H9 (cell line): ENCODE results near the gene MEFV. TPM values are rescaled to one million over a fixed set of nuclear protein-coding genes. Genes with fewer than 3 reads are reported as not detected.

Experiments
- DNase-seq: peaks from one replicate; pipeline ENCODE4 v3.0.0-alpha.2; 2017
- H2AFZ ChIP-seq: one replicate; pipeline ENCODE4 v1.6.1; 2013; ENCODE audit warnings: mild to moderate bottlenecking, low read length, control low read depth, moderate library complexity
- H2AK5ac ChIP-seq: 2 replicates; pipeline ENCODE4 v1.6.1; 2013; ENCODE audit warnings: low read length, control low read depth, mixed read lengths; ENCODE audit not compliant: insufficient read length
- H2BK120ac ChIP-seq: one replicate; pipeline ENCODE4 v1.6.1; 2013; ENCODE audit warnings: low read depth, mild to moderate bottlenecking, low read length, control low read depth, inconsistent platforms; ENCODE audit not compliant: poor library complexity, severe bottlenecking
- H2BK12ac ChIP-seq: 2 replicates; pipeline ENCODE4 v1.6.1; 2013; ENCODE audit warnings: low read length, control low read depth, mixed read lengths, low read depth; ENCODE audit not compliant: insufficient read length
- H2BK15ac ChIP-seq: 2 replicates; pipeline ENCODE4 v1.6.1; 2013; ENCODE audit warnings: low read depth, low read length, control low read depth
- H2BK20ac ChIP-seq: one replicate; pipeline ENCODE4 v1.6.1; 2013; ENCODE audit warnings: low read depth, mild to moderate bottlenecking, low read length, control low read depth, inconsistent platforms; ENCODE audit not compliant: poor library complexity, severe bottlenecking
- H2BK5ac ChIP-seq: 2 replicates; pipeline ENCODE4 v1.6.1; 2013; ENCODE audit warnings: low read length, control low read depth, mixed read lengths; ENCODE audit not compliant: insufficient read length
- H3K14ac ChIP-seq: 2 replicates; pipeline ENCODE4 v1.6.1; 2013; ENCODE audit warnings: low read length, control low read depth; ENCODE audit not compliant: insufficient read depth
- H3K18ac ChIP-seq: 2 replicates; pipeline ENCODE4 v1.6.1; 2013; ENCODE audit warnings: low read depth, mild to moderate bottlenecking, mixed read lengths, low read length, control low read depth; ENCODE audit not compliant: insufficient read length
- H3K23ac ChIP-seq: 2 replicates; pipeline ENCODE4 v1.6.1; 2013; ENCODE audit warnings: low read length, control low read depth, mixed read lengths, low read depth; ENCODE audit not compliant: insufficient read length
- H3K23me2 ChIP-seq: 2 replicates; pipeline ENCODE4 v1.6.1; 2013; ENCODE audit warnings: low read depth, mild to moderate bottlenecking, mixed read lengths, low read length, control low read depth; ENCODE audit not compliant: insufficient read length, poor library complexity, severe bottlenecking
- H3K27ac ChIP-seq: 2 replicates; pipeline ENCODE4 v1.5.1; 2013; ENCODE audit warnings: low read length, control low read depth, mixed read lengths, low read depth; ENCODE audit not compliant: insufficient read length
- H3K27me3 ChIP-seq: 2 replicates; pipeline ENCODE4 v1.6.1; 2013; ENCODE audit warnings: low read length, control low read depth, inconsistent platforms; ENCODE audit not compliant: insufficient read depth
- H3K4ac ChIP-seq: 2 replicates; pipeline ENCODE4 v1.6.1; 2013; ENCODE audit warnings: low read depth, mild to moderate bottlenecking, control low read depth, inconsistent platforms, low read length, moderate library complexity
- H3K4me1 ChIP-seq: 2 replicates; pipeline ENCODE4 v1.6.1; 2013; ENCODE audit warnings: low read length, control low read depth, inconsistent platforms; ENCODE audit not compliant: insufficient read depth
- H3K4me2 ChIP-seq: 2 replicates; pipeline ENCODE4 v1.6.1; 2013; ENCODE audit warnings: low read length, control low read depth, mixed read lengths; ENCODE audit not compliant: insufficient read length, insufficient read depth
- H3K56ac ChIP-seq: 2 replicates; pipeline ENCODE4 v1.6.1; 2013; ENCODE audit warnings: low read depth, mild to moderate bottlenecking, mixed read lengths, low read length, control low read depth; ENCODE audit not compliant: insufficient read length
- H3K79me1 ChIP-seq: 2 replicates; pipeline ENCODE4 v1.6.1; 2013; ENCODE audit warnings: low read depth, mild to moderate bottlenecking, moderate library complexity, low read length, control low read depth, inconsistent platforms; ENCODE audit not compliant: insufficient read depth, poor library complexity, severe bottlenecking
- H3K79me2 ChIP-seq: 2 replicates; pipeline ENCODE4 v1.6.1; 2013; ENCODE audit warnings: low read length, control low read depth, inconsistent platforms; ENCODE audit not compliant: insufficient read depth
- H3K9ac ChIP-seq: 2 replicates; pipeline ENCODE4 v1.6.1; 2013; ENCODE audit warnings: low read length, control low read depth, mixed read lengths; ENCODE audit not compliant: insufficient read length; ENCODE audit errors: extremely low read depth
- H3K9me3 ChIP-seq: one replicate; pipeline ENCODE4 v1.6.1; 2013; ENCODE audit warnings: low read depth, low read length, inconsistent platforms; ENCODE audit not compliant: control insufficient read depth
- H3T11ph ChIP-seq: one replicate; pipeline ENCODE4 v1.6.1; 2013; ENCODE audit warnings: mild to moderate bottlenecking, low read length, control low read depth, inconsistent platforms
- H4K20me1 ChIP-seq: one replicate; pipeline ENCODE4 v1.6.1; 2013; ENCODE audit not compliant: control insufficient read depth, insufficient read length, insufficient read depth
- H4K5ac ChIP-seq: 2 replicates; pipeline ENCODE4 v1.6.1; 2013; ENCODE audit warnings: low read depth, mild to moderate bottlenecking, mixed read lengths, low read length, control low read depth; ENCODE audit not compliant: insufficient read length
- H4K8ac ChIP-seq: replicated peaks from 2 replicates; pipeline ENCODE4 v1.6.1; 2013; ENCODE audit warnings: low read length, control low read depth, mixed read lengths, low read depth; ENCODE audit not compliant: insufficient read length
- H4K91ac ChIP-seq: 2 replicates; pipeline ENCODE4 v1.6.1; 2013; ENCODE audit warnings: low read depth, mild to moderate bottlenecking, moderate library complexity, mixed read lengths, low read length, control low read depth; ENCODE audit not compliant: insufficient read length
- H3K27ac Mint-ChIP-seq, 3 experiments: 2 replicates in 2 of 3; 3 replicates in 1 of 3; pipeline ENCODE4 v1.8.0; 2020 to 2021; ENCODE audit warnings: mixed read lengths in 3 of 3, mild to moderate bottlenecking in 1 of 3, moderate library complexity in 1 of 3
- H3K27me3 Mint-ChIP-seq: 2 replicates; pipeline ENCODE4 v1.8.0; 2021; ENCODE audit warnings: low read depth, mild to moderate bottlenecking, moderate library complexity, mixed read lengths
- H3K36me3 Mint-ChIP-seq, 3 experiments: 2 replicates in 2 of 3; 3 replicates in 1 of 3; pipeline ENCODE4 v1.8.0; 2020 to 2021; ENCODE audit warnings: low read depth in 3 of 3, mixed read lengths in 3 of 3; ENCODE audit not compliant: insufficient read depth in 1 of 3
- H3K4me1 Mint-ChIP-seq, 2 experiments: 2 replicates each; pipeline ENCODE4 v1.8.0; 2020; ENCODE audit warnings: mixed read lengths in 2 of 2
- H3K4me3 Mint-ChIP-seq, 2 experiments: 2 replicates in 1 of 2; 3 replicates in 1 of 2; pipeline ENCODE4 v1.8.0; 2020 to 2021; ENCODE audit warnings: mild to moderate bottlenecking in 2 of 2, mixed read lengths in 2 of 2, moderate library complexity in 1 of 2
- H3K9me3 Mint-ChIP-seq, 2 experiments: 2 replicates in 1 of 2; 3 replicates in 1 of 2; pipeline ENCODE4 v1.8.0; 2020; ENCODE audit warnings: mild to moderate bottlenecking in 2 of 2, mixed read lengths in 2 of 2, moderate library complexity in 1 of 2
- WGBS: extraction: QIAGEN DNeasy Blood & Tissue Kit; methylation state at CpG from one replicate; pipeline ENCODE4 v1.1.7; 2013; ENCODE audit warnings: missing lambda C conversion rate, low lambda C conversion rate, mixed read lengths; ENCODE audit not compliant: insufficient read length; ENCODE audit errors: extremely low coverage; 5-methylcytosine and 5-hydroxymethylcytosine counted together
- total RNA-seq: library from RNA; stranded (reverse); gene quantifications from 2 replicates; pipeline ENCODE4 v1.2.1, GENCODE V29; 2021
- TF ChIP-seq, protein P1 (sequence below): fragments of 200-600 bp; sonication (generic); conservative IDR thresholded peaks from 3 replicates; pipeline ENCODE4 v1.8.0; 2021; ENCODE audit warnings: antibody characterized with exemption, mild to moderate bottlenecking

Gene MEFV
- total RNA-seq, 1 experiment from 2014 or later, result not detected

DNA sequence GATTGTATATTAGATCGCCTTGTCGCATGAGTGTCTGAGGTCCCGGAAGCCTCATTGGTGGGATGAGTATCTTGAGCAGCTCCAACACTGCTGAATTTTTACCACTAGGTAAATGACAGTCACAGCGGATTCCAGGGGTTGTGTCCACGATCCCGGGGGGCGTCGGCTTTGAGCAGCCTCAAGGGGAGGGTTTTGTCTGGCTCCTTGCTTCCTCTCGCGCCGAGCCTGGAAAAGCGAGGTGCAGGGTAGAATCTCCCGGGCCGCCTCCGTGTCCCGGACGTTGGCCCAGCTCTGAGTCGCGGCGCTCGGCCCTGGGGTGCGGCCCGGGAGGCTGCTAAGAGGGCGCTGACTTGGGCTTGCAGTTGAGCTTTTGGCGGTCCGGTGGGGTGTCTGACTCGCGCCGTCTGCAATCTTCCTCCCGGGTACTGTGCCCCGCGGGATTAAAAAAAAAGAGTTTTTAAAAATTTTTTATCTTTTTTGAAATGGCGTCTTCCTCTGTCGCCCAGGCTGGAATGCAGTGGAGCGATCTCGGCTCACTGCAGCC is 63.9 kb downstream of the MEFV start:
- H3T11ph ChIP-seq, result no peak overlapping the region

More for the DNA sequence above, 63.9 kb downstream of the MEFV start:
- TF ChIP-seq, protein P1, sequence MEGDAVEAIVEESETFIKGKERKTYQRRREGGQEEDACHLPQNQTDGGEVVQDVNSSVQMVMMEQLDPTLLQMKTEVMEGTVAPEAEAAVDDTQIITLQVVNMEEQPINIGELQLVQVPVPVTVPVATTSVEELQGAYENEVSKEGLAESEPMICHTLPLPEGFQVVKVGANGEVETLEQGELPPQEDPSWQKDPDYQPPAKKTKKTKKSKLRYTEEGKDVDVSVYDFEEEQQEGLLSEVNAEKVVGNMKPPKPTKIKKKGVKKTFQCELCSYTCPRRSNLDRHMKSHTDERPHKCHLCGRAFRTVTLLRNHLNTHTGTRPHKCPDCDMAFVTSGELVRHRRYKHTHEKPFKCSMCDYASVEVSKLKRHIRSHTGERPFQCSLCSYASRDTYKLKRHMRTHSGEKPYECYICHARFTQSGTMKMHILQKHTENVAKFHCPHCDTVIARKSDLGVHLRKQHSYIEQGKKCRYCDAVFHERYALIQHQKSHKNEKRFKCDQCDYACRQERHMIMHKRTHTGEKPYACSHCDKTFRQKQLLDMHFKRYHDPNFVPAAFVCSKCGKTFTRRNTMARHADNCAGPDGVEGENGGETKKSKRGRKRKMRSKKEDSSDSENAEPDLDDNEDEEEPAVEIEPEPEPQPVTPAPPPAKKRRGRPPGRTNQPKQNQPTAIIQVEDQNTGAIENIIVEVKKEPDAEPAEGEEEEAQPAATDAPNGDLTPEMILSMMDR, result no peak
- H3K27me3 ChIP-seq, result peaks cover 2% of the 10 kb centered on the region; the same call in 1 of the 2 replicates
- Mint-ChIP-seq H3K9me3 (peaks cover 0 to 3% of the 10 kb centered on the region in 2 experiments; a peak in 3 of 5 replicates), H3K36me3 (no peaks in the 10 kb centered on the region; a peak in 1 of 7 replicates), H3K4me1 (peaks cover 16 to 19% of the 10 kb centered on the region in 2 experiments), H3K27ac (peak overlapping the region in 1 of 3 experiments; percentile 59; a peak in 1 of 7 replicates), H3K4me3 (peak overlapping the region; percentile 93 to 98; a peak in 4 of 5 replicates), H3K27me3 (peaks cover 60% of the 10 kb centered on the region)
- no peak overlapping the region for H2AK5ac ChIP-seq
- no peak overlapping the region for H3K27ac ChIP-seq
- no peak overlapping the region for H3K23ac ChIP-seq
- no peak overlapping the region for H3K9ac ChIP-seq
- H2AFZ ChIP-seq, result no peak overlapping the region
- no peaks in the 10 kb centered on the region for H3K9me3 ChIP-seq
- no peak overlapping the region for H3K56ac ChIP-seq
- H3K23me2 ChIP-seq, result peaks cover 30% of the 10 kb centered on the region
- no peak overlapping the region for H4K8ac ChIP-seq
- no peak overlapping the region for H4K91ac ChIP-seq
- no peak overlapping the region for H2BK120ac ChIP-seq
- H3K4me1 ChIP-seq, result no peaks in the 10 kb centered on the region
- no peak overlapping the region for H2BK15ac ChIP-seq
- H3K14ac ChIP-seq, result no peak overlapping the region
- H2BK12ac ChIP-seq, result no peak overlapping the region
- no peak overlapping the region for H4K5ac ChIP-seq
- no peak for DNase-seq
- H2BK20ac ChIP-seq, result no peak overlapping the region
- no peaks in the 10 kb centered on the region for H3K79me1 ChIP-seq
- H3K18ac ChIP-seq, result no peak overlapping the region
- no peak overlapping the region for H2BK5ac ChIP-seq
- no peak overlapping the region for H3K4ac ChIP-seq
- peak overlapping the region; percentile 31 for H3K4me2 ChIP-seq
- no peaks in the 10 kb centered on the region for H4K20me1 ChIP-seq
- WGBS, result no CpG with 5 or more reads among the region's 36 CpGs
- H3K79me2 ChIP-seq, result no peaks in the 10 kb centered on the region

Other genes with a start within 250 kb of the MEFV start
- 1.3 and 1.5 TPM in 2 replicates for gene CLDN9, start 243.7 kb downstream of the MEFV start, total RNA-seq
- gene CLDN6, start 238.4 kb downstream of the MEFV start, total RNA-seq, result 743 and 757 TPM in 2 replicates
- gene TNFRSF12A, start 236.3 kb downstream of the MEFV start, total RNA-seq, result 147 and 148 TPM in 2 replicates
- gene HCFC1R1, start 232.7 kb downstream of the MEFV start, total RNA-seq, result 61.1 and 61.3 TPM in 2 replicates
- gene THOC6, start 232.6 kb downstream of the MEFV start, total RNA-seq, result 65.7 and 68.2 TPM in 2 replicates
- gene BICDL2, start 219.7 kb downstream of the MEFV start, total RNA-seq, result 13.5 TPM in 2 replicates
- 13.5 and 14.2 TPM in 2 replicates for gene MMP25, start 210.1 kb downstream of the MEFV start, total RNA-seq
- gene IL32, start 191.0 kb downstream of the MEFV start, total RNA-seq, result 2.0 and 2.6 TPM in 2 replicates
- 207 and 212 TPM in 2 replicates for gene ZSCAN10, start 157.3 kb downstream of the MEFV start, total RNA-seq
- 16.8 and 18.8 TPM in 2 replicates for gene ZNF205, start 144.0 kb downstream of the MEFV start, total RNA-seq
- 6.2 and 6.4 TPM in 2 replicates for gene ZNF213, start 121.6 kb downstream of the MEFV start, total RNA-seq
- gene OR1F1, start 68.4 kb downstream of the MEFV start, total RNA-seq, result not detected in 2 replicates
- gene ZNF200, start 21.5 kb downstream of the MEFV start, total RNA-seq, result 14.8 and 14.9 TPM in 2 replicates
- gene ZNF263, start 26.9 kb upstream of the MEFV start, total RNA-seq, result 35.7 and 36.3 TPM in 2 replicates
- gene TIGD7, start 48.8 kb upstream of the MEFV start, total RNA-seq, result 4.1 and 4.2 TPM in 2 replicates
- 37.9 and 42.4 TPM in 2 replicates for gene ZNF75A, start 48.9 kb upstream of the MEFV start, total RNA-seq
- not detected in 2 replicates for gene OR2C1, start 99.3 kb upstream of the MEFV start, total RNA-seq
- gene ZSCAN32, start 144.4 kb upstream of the MEFV start, total RNA-seq, result 18.0 and 20.0 TPM in 2 replicates
- gene ZNF174, start 144.6 kb upstream of the MEFV start, total RNA-seq, result 10.8 and 11.1 TPM in 2 replicates
- gene ZNF597, start 186.9 kb upstream of the MEFV start, total RNA-seq, result 3.4 and 3.5 TPM in 2 replicates
- 49.3 and 50.4 TPM in 2 replicates for gene NAA60, start 187.0 kb upstream of the MEFV start, total RNA-seq
- gene C16orf90, start 238.9 kb upstream of the MEFV start, total RNA-seq, result not detected in 2 replicates
- 10.6 and 13.4 TPM in 2 replicates for gene CLUAP1, start 244.4 kb upstream of the MEFV start, total RNA-seq